HepG2 (cell line): ENCODE results near the gene H6PD. TPM values are rescaled to one million over a fixed set of nuclear protein-coding genes. Genes with fewer than 3 reads are reported as not detected.

Source experiments
- ATAC-seq: fragments of 200-7000 bp; cut with Tn5 transposase; 3 replicates; pipeline ENCODE4 v1.9.1; 2020; ENCODE audit warnings: mild to moderate bottlenecking, moderate library complexity
- BruUV-seq: library from RNA; stranded (reverse); fragments of 400-500 nt; replicated peaks from 2 replicates; lab custom pipeline; 2021; lab: Mats Ljungman, UMichigan
- CTCF ChIA-PET: fragments of 300-600 bp; formaldehyde crosslinking; extraction: SDS; loops from one replicate; lab custom pipeline; 2021; ENCODE audit warnings: low total read pairs, inconsistent platforms, low intra/inter-chr PET ratio; lab: Yijun Ruan, JAX
- POLR2A ChIA-PET: fragments of 350-600 bp; sonication (Branson Sonifier 250); formaldehyde crosslinking; loops from one replicate; lab custom pipeline; 2020; ENCODE audit warnings: antibody characterized with exemption, inconsistent platforms; lab: Yijun Ruan, JAX
- DNase-seq: peaks from one replicate; pipeline ENCODE4 v3.0.0-alpha.2; 2015; ENCODE audit warnings: low spot score
- FAIRE-seq: peaks from 3 replicates; lab custom pipeline; 2011; peaks lifted over from hg19 to GRCh38; lab: Jason Lieb, UNC
- H2AFZ ChIP-seq: one replicate; pipeline ENCODE4 v1.6.1; 2011; ENCODE audit warnings: low read length, inconsistent platforms
- H3K27ac ChIP-seq: fragments of 300-600 bp; 3 replicates; pipeline ENCODE4 v1.8.0; 2011; ENCODE audit warnings: mixed run types, mild to moderate bottlenecking, mixed read lengths, low read length, inconsistent platforms; ENCODE audit not compliant: insufficient read depth; ENCODE audit errors: extremely low read length
- H3K27me3 ChIP-seq, 2 experiments: fragments of 200-600 bp in 1 of 2; 2 replicates in 1 of 2; 3 replicates in 1 of 2; pipeline versions ENCODE4 v1.6.0 to v1.8.0; 2011; ENCODE audit warnings: low read length in 2 of 2, mild to moderate bottlenecking in 2 of 2, moderate library complexity in 2 of 2, inconsistent platforms in 1 of 2; ENCODE audit not compliant: insufficient read depth in 2 of 2, control insufficient read depth in 1 of 2
- H3K36me3 ChIP-seq, 2 experiments: fragments of 200-600 bp in 1 of 2; replicated peaks in 1 of 2; 2 replicates in 1 of 2; 3 replicates in 1 of 2; pipeline versions ENCODE4 v1.5.1 to v1.8.0; 2011; ENCODE audit warnings: low read length in 2 of 2, inconsistent platforms in 1 of 2; ENCODE audit not compliant: insufficient read depth in 2 of 2, control insufficient read depth in 1 of 2
- H3K4me1 ChIP-seq: 2 replicates; pipeline ENCODE4 v1.5.1; 2012; ENCODE audit warnings: low read length, inconsistent platforms; ENCODE audit not compliant: insufficient read depth
- H3K4me2 ChIP-seq: 2 replicates; pipeline ENCODE4 v1.6.0; 2011; ENCODE audit warnings: low read depth, low read length, inconsistent platforms
- H3K4me3 ChIP-seq, 3 experiments: fragments of 200-600 bp in 1 of 3; sonication (generic), shearing (Covaris generic) in 1 of 3; replicated peaks in 1 of 3; 2 replicates each; pipeline ENCODE4 v1.5.1; 2011 to 2016; ENCODE audit warnings: low read length in 3 of 3, inconsistent platforms in 2 of 3, low read depth in 2 of 3, mild to moderate bottlenecking in 2 of 3, control low read depth in 1 of 3, mixed read lengths in 1 of 3; ENCODE audit not compliant: insufficient read depth in 1 of 3
- H3K79me2 ChIP-seq: one replicate; pipeline ENCODE4 v1.6.1; 2011; ENCODE audit warnings: low read length, inconsistent platforms; ENCODE audit not compliant: insufficient read depth
- H3K9ac ChIP-seq: 2 replicates; pipeline ENCODE4 v1.6.0; 2011; ENCODE audit warnings: mild to moderate bottlenecking, low read depth, low read length, inconsistent platforms; ENCODE audit not compliant: insufficient read depth
- H3K9me3 ChIP-seq: 2 replicates; pipeline ENCODE4 v1.5.1; 2012; ENCODE audit warnings: mild to moderate bottlenecking, low read length
- H4K20me1 ChIP-seq: 2 replicates; pipeline ENCODE4 v1.6.0; 2011; ENCODE audit warnings: inconsistent platforms, mild to moderate bottlenecking, low read length, moderate library complexity; ENCODE audit not compliant: insufficient read depth
- ISX ChIP-seq: sonication (generic); formaldehyde crosslinking; conservative IDR thresholded peaks from 2 replicates; pipeline ENCODE4 v1.5.0; 2020; ENCODE audit warnings: missing genetic modification reagents
- KLF15 ChIP-seq: sonication (generic); formaldehyde crosslinking; IDR thresholded peaks from 2 replicates; pipeline ENCODE4 v1.8.1; 2023; ENCODE audit warnings: borderline replicate concordance, mild to moderate bottlenecking, inconsistent platforms, missing genetic modification reagents, mixed read lengths
- POGK ChIP-seq: sonication (generic); formaldehyde crosslinking; conservative IDR thresholded peaks from 2 replicates; pipeline ENCODE4 v1.8.0; 2022; ENCODE audit warnings: mild to moderate bottlenecking, moderate library complexity, missing genetic modification reagents
- POLR2G ChIP-seq: fragments of 200-400 bp; formaldehyde crosslinking; IDR thresholded peaks from 2 replicates; pipeline ENCODE4 v1.6.1; 2018; ENCODE audit warnings: mild to moderate bottlenecking, low read depth, low read length, moderate library complexity
- ZNF687 ChIP-seq: sonication (generic); formaldehyde crosslinking; IDR thresholded peaks from 2 replicates; pipeline ENCODE4 v1.5.1; 2020; ENCODE audit warnings: mild to moderate bottlenecking, missing genetic modification reagents, moderate library complexity
- WGBS: methylation state at CpG from one replicate; pipeline ENCODE4 v1.1.6; 2017; ENCODE audit warnings: low lambda C conversion rate; 5-methylcytosine and 5-hydroxymethylcytosine counted together
- in situ Hi-C: cut with HindIII; loops from 2 replicates; pipeline ENCODE4 v1.10.0; 2017; ENCODE audit warnings: low pct_unique_long_range_greater_than_20kb; ENCODE audit not compliant: extremely low pct_ligation_motif_present
- intact Hi-C: fragments of 100-400 bp; cut with micrococcal nuclease; formaldehyde crosslinking; loops from one replicate; pipeline ENCODE4 v1.10.0; 2022; ENCODE audit not compliant: unreplicated experiment
- polyA plus RNA-seq, 8 experiments: library from polyadenylated mRNA; depleted of rRNA in 3 of 8; stranded (reverse) in 7 of 8; unstranded in 1 of 8; fragments of >200 nt; fragmentation: Illumina TruSeq in 4 of 8; extraction: Trizol in 4 of 8; gene quantifications; 2 replicates each; pipeline versions ENCODE4 v1.2.1 to v1.2.3, GENCODE V29; 2011 to 2016; ENCODE audit warnings: low read depth in 4 of 8, missing spikeins in 1 of 8, mixed read lengths in 1 of 8; ENCODE audit not compliant: insufficient read depth in 1 of 8
- total RNA-seq, 5 experiments: library from RNA; depleted of rRNA; stranded (reverse); fragments of >200 nt; fragmentation: Illumina TruSeq; extraction: Trizol; gene quantifications; 2 replicates each; pipeline ENCODE4 v1.2.3, GENCODE V29; 2016; ENCODE audit warnings: low read depth in 1 of 5

Gene H6PD
- total and polyA plus RNA-seq, 2 of the 13 experiments (the other 11 are each of a cell fraction or from before 2014, with no cell fraction given): 9.3 to 14.1 TPM

GRCh38 chr1:9302745-9303524 lies 68.4 kb downstream of the H6PD start (continued):
- TF ChIP-seq ZNF687 (CRISPR knock-in tag) (no peak), KLF15 (CRISPR knock-in tag) (no peak), POGK (no peak)

- ATAC-seq (no peak), FAIRE-seq (no peak), DNase-seq (no peak)
- BruUV-seq: no TSS peak
- intact Hi-C loops (no loop called here), in situ Hi-C loops (no loop called here)
- CTCF ChIA-PET: no interaction called here
- peaks cover 5% of the 10 kb centered on the region for H3K79me2 ChIP-seq
- TF ChIP-seq POLR2G (no peak), ISX (CRISPR knock-in tag) (no peak)
- H3K36me3 ChIP-seq: peaks cover 0 to 3% of the 10 kb centered on the region in 2 experiments; a peak in 1 of 5 replicates
- no peaks in the 10 kb centered on the region for H3K27me3 ChIP-seq
- no peak overlapping the region for H3K4me2 ChIP-seq
- H3K9ac ChIP-seq: no peak overlapping the region
- no peaks in the 10 kb centered on the region for H3K9me3 ChIP-seq
- H4K20me1 ChIP-seq: no peaks in the 10 kb centered on the region
- WGBS: 96% methylated on average over 4 of the region's 6 CpGs
- POLR2A ChIA-PET: no interaction called here
- no peak overlapping the region for H2AFZ ChIP-seq
- H3K27ac ChIP-seq: no peak overlapping the region
- no peak overlapping the region for H3K4me3 ChIP-seq
- peaks cover 14% of the 10 kb centered on the region for H3K4me1 ChIP-seq
Observed at GRCh38 chr1:9303916-9304315, 69.3 kb downstream of the H6PD start.
